WI38 (cell line): ENCODE results near the gene SLC13A2.

Experiments
- H3K4me3 ChIP-seq: 2 replicates; pipeline ENCODE4 v1.5.1; 2011; ENCODE audit warnings: low read depth, mild to moderate bottlenecking, control low read depth, low read length
- CTCF ChIP-seq: IDR thresholded peaks from 2 replicates; pipeline ENCODE4 v1.5.1; 2012; ENCODE audit warnings: low read depth, mild to moderate bottlenecking, control low read depth, low read length

Gene SLC13A2

GRCh38 chr17:28540231-28540630, 66.8 kb downstream of the SLC13A2 start:
- H3K4me3 ChIP-seq = no peak overlapping the region
- TF ChIP-seq CTCF = no peak

DNA sequence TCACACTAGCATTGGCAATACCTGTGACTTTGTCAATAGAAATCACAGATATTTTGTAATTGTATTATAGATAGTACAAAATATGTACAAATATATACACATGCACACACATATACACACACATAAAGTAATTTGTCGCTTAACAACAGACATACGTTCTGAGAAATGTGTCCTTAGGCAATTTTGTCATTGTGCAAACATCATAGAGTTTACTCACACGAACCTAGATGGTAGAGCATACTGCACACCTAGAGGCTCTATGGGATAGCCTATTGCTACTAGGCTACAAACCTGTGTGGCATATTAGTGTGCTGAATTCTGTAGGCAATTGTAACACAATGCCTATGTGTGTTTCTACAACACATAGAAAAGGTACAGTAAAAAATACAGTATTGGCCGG, 68.0 kb downstream of the SLC13A2 start:
- H3K4me3 ChIP-seq = no peak overlapping the region
- TF ChIP-seq CTCF = no peak

GRCh38 chr17:28544402-28545140, 71.1 kb downstream of the SLC13A2 start:
- H3K4me3 ChIP-seq = no peak overlapping the region
- TF ChIP-seq CTCF = no peak

- no peak for TF ChIP-seq CTCF
- H3K4me3 ChIP-seq = no peak overlapping the region
Observed at GRCh38 chr17:28545141-28545503, 71.7 kb downstream of the SLC13A2 start.

DNA sequence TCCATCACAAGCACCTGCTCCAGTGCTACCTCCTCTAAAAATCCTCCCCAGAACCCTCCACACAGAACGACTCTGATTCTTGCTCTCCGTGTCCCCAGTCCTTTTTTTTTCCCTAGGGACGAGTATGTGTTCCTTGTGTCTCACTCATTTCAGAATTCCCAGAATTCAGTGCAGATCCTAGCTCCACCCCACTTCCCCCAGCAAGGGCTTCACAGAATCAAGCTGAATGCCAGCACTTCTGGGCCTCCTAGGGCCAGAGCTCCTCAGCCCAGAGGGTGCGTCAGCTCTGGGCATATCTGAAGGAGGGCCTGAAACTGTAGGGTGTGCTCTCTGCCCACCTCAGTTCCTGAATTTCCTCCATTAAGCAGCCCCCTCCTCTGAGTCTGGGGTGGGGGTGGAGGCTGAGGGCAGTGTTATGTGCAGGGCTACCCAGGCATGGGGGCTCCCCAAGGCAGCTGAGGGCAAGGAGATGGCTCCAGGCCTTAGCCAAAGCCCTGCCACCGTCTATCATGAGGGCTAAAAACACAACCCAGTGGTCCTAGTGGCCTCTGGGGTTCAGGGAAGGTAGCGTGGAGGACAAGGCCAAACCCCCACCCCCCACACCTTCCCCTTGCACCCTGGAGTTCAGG, 72.5 kb downstream of the SLC13A2 start:
- TF ChIP-seq CTCF = no peak
- no peak overlapping the region for H3K4me3 ChIP-seq

DNA sequence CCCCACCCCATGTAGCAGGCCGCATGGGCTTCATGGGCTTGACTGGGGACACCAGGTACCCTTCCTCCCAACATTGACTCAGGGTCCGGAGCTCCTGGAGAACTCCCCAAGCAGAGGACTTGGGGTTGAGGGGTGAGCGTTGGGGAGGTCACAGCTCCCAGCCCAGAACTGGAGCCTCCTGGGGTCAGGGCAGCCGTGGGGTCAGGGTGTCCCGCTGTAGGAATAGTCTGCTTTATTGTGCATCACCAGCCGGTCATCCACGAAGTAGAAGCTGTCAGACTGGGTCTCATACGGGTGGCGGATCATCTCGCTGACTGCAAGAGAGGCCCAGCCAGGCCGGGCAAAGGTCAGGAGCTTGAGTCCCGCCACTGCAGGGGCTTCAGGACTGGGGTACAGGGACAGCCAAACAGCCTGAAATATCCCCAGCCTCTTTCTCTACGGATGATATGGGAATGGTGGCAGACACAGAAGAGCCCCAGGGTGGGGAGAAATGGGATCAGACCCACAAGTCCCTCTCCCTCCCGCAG, 73.7 kb downstream of the SLC13A2 start:
- H3K4me3 ChIP-seq = no peak overlapping the region

More for the DNA sequence above, 73.7 kb downstream of the SLC13A2 start:
- no peak for TF ChIP-seq CTCF
